HG02884 (cell line): Measurements from ENCODE around the gene RAB36.
"Not testable (repeated sequence)": the region's sequence is repeated elsewhere in the genome, so short reads cannot be mapped to it uniquely, and the experiment has no call there.

ENCODE experiments used
- ATAC-seq: cut with Tn5 transposase; IDR thresholded peaks from one replicate; pipeline ENCODE4 v1.9.1; 2021; ENCODE audit warnings: mild to moderate bottlenecking, moderate library complexity; ENCODE audit not compliant: unreplicated experiment

RAB36 gene

GRCh38 chr22:23136991-23137390, 8.3 kb upstream of the RAB36 start:
- not testable (repeated sequence) for ATAC-seq

- no peak for ATAC-seq
Measured at GRCh38 chr22:23137468-23137867, 7.8 kb upstream of the RAB36 start.

GRCh38 chr22:23137905-23138561, 7.2 kb upstream of the RAB36 start:
- ATAC-seq: no peak

GRCh38 chr22:23138584-23139435, 6.5 kb upstream of the RAB36 start:
- no peak for ATAC-seq

- ATAC-seq: no peak
Measured at GRCh38 chr22:23140385-23140784, 4.9 kb upstream of the RAB36 start.

GRCh38 chr22:23142546-23143105, 2.7 kb upstream of the RAB36 start:
- ATAC-seq: no peak

- no peak for ATAC-seq
Measured at GRCh38 chr22:23143119-23143518, 2.2 kb upstream of the RAB36 start.

- ATAC-seq: no peak
Measured at GRCh38 chr22:23144432-23144831, 845 bp upstream of the RAB36 start.

GRCh38 chr22:23145878-23146470, 697 bp downstream of the RAB36 start:
- no peak for ATAC-seq

- ATAC-seq: no peak
Measured at GRCh38 chr22:23146478-23147205, 1.4 kb downstream of the RAB36 start.

GRCh38 chr22:23147617-23148387, 2.5 kb downstream of the RAB36 start:
- no peak for ATAC-seq

- no peak for ATAC-seq
Measured at GRCh38 chr22:23149743-23150238, 4.5 kb downstream of the RAB36 start.

- ATAC-seq: no peak
Measured at GRCh38 chr22:23150762-23151161, 5.5 kb downstream of the RAB36 start.

- ATAC-seq: no peak
Measured at GRCh38 chr22:23151827-23152226, 6.5 kb downstream of the RAB36 start.

GRCh38 chr22:23152238-23153114, 7.2 kb downstream of the RAB36 start:
- ATAC-seq: no peak

- no peak for ATAC-seq
Measured at GRCh38 chr22:23153994-23154393, 8.7 kb downstream of the RAB36 start.

- ATAC-seq: no peak
Measured at GRCh38 chr22:23154461-23154860, 9.2 kb downstream of the RAB36 start.

- no peak for ATAC-seq
Measured at GRCh38 chr22:23155143-23155542, 9.9 kb downstream of the RAB36 start.

- ATAC-seq: no peak
Measured at GRCh38 chr22:23155831-23156230, 10.6 kb downstream of the RAB36 start.
